H1 (cell line): ENCODE measurements around the gene CMYA5. TPM values are rescaled to one million over a fixed set of nuclear protein-coding genes. Genes with fewer than 3 reads are reported as not detected.
"Not testable (repeated sequence)": the region's sequence is repeated elsewhere in the genome, so short reads cannot be mapped to it uniquely, and the experiment has no call there.

ENCODE experiments used
- CTCF ChIA-PET: fragments of 300-600 bp; sonication (Branson Sonifier 250); formaldehyde crosslinking; loops from one replicate; lab custom pipeline; 2021; ENCODE audit not compliant: partially characterized antibody; lab: Charles Lee
- POLR2A ChIA-PET: fragments of 300-600 bp; sonication (Branson Sonifier 250); formaldehyde crosslinking; loops from one replicate; lab custom pipeline; 2021; ENCODE audit warnings: inconsistent platforms; ENCODE audit not compliant: partially characterized antibody; lab: Charles Lee
- DNase-seq, 2 experiments: peaks; one replicate each; pipeline versions ENCODE4 v3.0.0 to v3.0.0-alpha.2; 2010 to 2022; ENCODE audit warnings: low spot score in 2 of 2, low read depth in 1 of 2, mixed read lengths in 1 of 2
- FAIRE-seq: peaks from 2 replicates; lab custom pipeline; 2011; peaks lifted over from hg19 to GRCh38; lab: Jason Lieb, UNC
- H2AFZ ChIP-seq: 2 replicates; pipeline ENCODE4 v1.8.1; 2012; ENCODE audit warnings: low read length, inconsistent platforms
- H2AK5ac ChIP-seq: 2 replicates; pipeline ENCODE4 v1.6.1; 2013; ENCODE audit warnings: low read depth, low read length
- H2BK120ac ChIP-seq: replicated peaks from 2 replicates; pipeline ENCODE3; 2013; ENCODE audit warnings: low read depth, low read length, inconsistent platforms
- H2BK12ac ChIP-seq: 2 replicates; pipeline ENCODE4 v1.6.1; 2013; ENCODE audit warnings: low read depth, low read length
- H2BK15ac ChIP-seq: 2 replicates; pipeline ENCODE4 v1.6.1; 2013; ENCODE audit warnings: low read length
- H2BK20ac ChIP-seq: 2 replicates; pipeline ENCODE4 v1.6.1; 2013; ENCODE audit warnings: low read length
- H2BK5ac ChIP-seq: 2 replicates; pipeline ENCODE4 v1.6.1; 2013; ENCODE audit warnings: low read depth, low read length
- H3K14ac ChIP-seq: 2 replicates; pipeline ENCODE4 v1.6.1; 2013; ENCODE audit warnings: inconsistent platforms; ENCODE audit not compliant: insufficient read length
- H3K18ac ChIP-seq: 2 replicates; pipeline ENCODE4 v1.6.1; 2013; ENCODE audit warnings: low read length; ENCODE audit errors: extremely low read depth
- H3K23ac ChIP-seq: 2 replicates; pipeline ENCODE4 v1.6.1; 2013; ENCODE audit warnings: inconsistent platforms; ENCODE audit not compliant: insufficient read length
- H3K23me2 ChIP-seq: 2 replicates; pipeline ENCODE4 v1.6.1; 2013; ENCODE audit warnings: low read depth, low read length
- H3K27ac ChIP-seq: 2 replicates; pipeline ENCODE4 v1.6.1; 2011; ENCODE audit warnings: low read depth, low read length, inconsistent platforms
- H3K27me3 ChIP-seq, 4 experiments: replicated peaks in 1 of 4; 1 replicate in 1 of 4; 2 replicates in 3 of 4; pipeline versions ENCODE4 v1.6.1 to v1.8.1; 2011 to 2013; ENCODE audit warnings: low read length in 3 of 4, mild to moderate bottlenecking in 3 of 4, inconsistent platforms in 2 of 4, mixed read lengths in 2 of 4, moderate library complexity in 1 of 4; ENCODE audit not compliant: control insufficient read depth in 3 of 4, insufficient read depth in 3 of 4; ENCODE audit errors: extremely low read depth in 1 of 4
- H3K36me3 ChIP-seq, 4 experiments: 2 replicates each; pipeline versions ENCODE4 v1.6.1 to v1.8.1; 2011 to 2013; ENCODE audit warnings: mild to moderate bottlenecking in 4 of 4, low read length in 3 of 4, moderate library complexity in 2 of 4, control low read depth in 1 of 4, inconsistent platforms in 1 of 4; ENCODE audit not compliant: insufficient read depth in 4 of 4, control insufficient read depth in 2 of 4
- H3K4ac ChIP-seq: replicated peaks from 2 replicates; pipeline ENCODE3; 2013; ENCODE audit warnings: low read length, low read depth, mixed read lengths, inconsistent platforms; ENCODE audit not compliant: insufficient read length
- H3K4me1 ChIP-seq, 4 experiments: replicated peaks in 1 of 4; 1 replicate in 1 of 4; 2 replicates in 3 of 4; pipeline versions ENCODE4 v1.6.1 to v1.8.1; 2011 to 2013; ENCODE audit warnings: low read length in 3 of 4, inconsistent platforms in 2 of 4, mixed read lengths in 1 of 4; ENCODE audit not compliant: insufficient read depth in 4 of 4, control insufficient read depth in 3 of 4
- H3K4me2 ChIP-seq, 2 experiments: 2 replicates each; pipeline versions ENCODE4 v1.6.1 to v1.8.1; 2011 to 2013; ENCODE audit warnings: low read depth in 2 of 2, low read length in 2 of 2, control low read depth in 1 of 2, inconsistent platforms in 1 of 2, mild to moderate bottlenecking in 1 of 2; ENCODE audit not compliant: insufficient read depth in 1 of 2
- H3K4me3 ChIP-seq, 4 experiments: fragments of 200-600, 300-600 bp in 1 of 4; sonication (generic), shearing (Covaris generic), sonication (Bioruptor Twin) in 1 of 4; 2 replicates each; pipeline versions ENCODE4 v1.5.1 to v1.8.1; 2011 to 2016; ENCODE audit warnings: low read length in 4 of 4, low read depth in 3 of 4, control low read depth in 2 of 4, inconsistent platforms in 2 of 4, mild to moderate bottlenecking in 2 of 4, mixed read lengths in 1 of 4, moderate library complexity in 1 of 4; ENCODE audit not compliant: insufficient read depth in 2 of 4; ENCODE audit errors: extremely low read depth in 1 of 4
- H3K56ac ChIP-seq: replicated peaks from 2 replicates; pipeline ENCODE3; 2013; ENCODE audit warnings: low read depth, mild to moderate bottlenecking, mixed read lengths, low read length, inconsistent platforms; ENCODE audit not compliant: insufficient read length
- H3K79me1 ChIP-seq: 2 replicates; pipeline ENCODE4 v1.6.1; 2013; ENCODE audit warnings: low read depth, low read length, control low read depth
- H3K79me2 ChIP-seq, 2 experiments: 2 replicates each; pipeline versions ENCODE4 v1.6.1 to v1.8.1; 2012 to 2013; ENCODE audit warnings: low read length in 2 of 2, mild to moderate bottlenecking in 2 of 2, inconsistent platforms in 1 of 2; ENCODE audit not compliant: insufficient read depth in 2 of 2, control insufficient read depth in 1 of 2
- H3K9ac ChIP-seq, 4 experiments: replicated peaks in 1 of 4; 1 replicate in 1 of 4; 2 replicates in 3 of 4; pipeline versions ENCODE4 v1.6.1 to v1.8.1; 2011 to 2013; ENCODE audit warnings: low read depth in 3 of 4, low read length in 3 of 4, control low read depth in 2 of 4, mild to moderate bottlenecking in 2 of 4, moderate library complexity in 2 of 4, inconsistent platforms in 1 of 4; ENCODE audit errors: extremely low read depth in 1 of 4
- H3K9me3 ChIP-seq, 2 experiments: 2 replicates each; pipeline versions ENCODE4 v1.6.1 to v1.8.1; 2012 to 2013; ENCODE audit warnings: mild to moderate bottlenecking in 2 of 2, moderate library complexity in 2 of 2, control low read depth in 1 of 2, inconsistent platforms in 1 of 2, low read depth in 1 of 2, low read length in 1 of 2, mixed read lengths in 1 of 2; ENCODE audit not compliant: insufficient read depth in 2 of 2
- H4K20me1 ChIP-seq, 2 experiments: replicated peaks in 1 of 2; 2 replicates each; pipeline versions ENCODE3 to v1.8.1; 2011 to 2013; ENCODE audit warnings: inconsistent platforms in 2 of 2, low read length in 2 of 2, mild to moderate bottlenecking in 1 of 2; ENCODE audit not compliant: insufficient read depth in 2 of 2, control insufficient read depth in 1 of 2
- H4K5ac ChIP-seq: 2 replicates; pipeline ENCODE4 v1.6.1; 2013; ENCODE audit warnings: low read length, low read depth, mixed read lengths, inconsistent platforms; ENCODE audit not compliant: insufficient read length
- H4K8ac ChIP-seq: 2 replicates; pipeline ENCODE4 v1.8.0; 2013; ENCODE audit warnings: mild to moderate bottlenecking, moderate library complexity, low read length, inconsistent platforms; ENCODE audit not compliant: insufficient read depth; ENCODE audit errors: extremely low read depth
- H4K91ac ChIP-seq: replicated peaks from 2 replicates; pipeline ENCODE3; 2013; ENCODE audit warnings: low read length, mixed read lengths, inconsistent platforms; ENCODE audit not compliant: insufficient read length
- CEBPB ChIP-seq: IDR thresholded peaks from 2 replicates; pipeline ENCODE4 v1.6.1; 2012; ENCODE audit warnings: low read depth, low read length
- WGBS, 2 experiments: shearing (Covaris generic) in 1 of 2; methylation state at CpG; one replicate each; pipeline versions ENCODE4 v1.1.6 to v1.1.7; 2013 to 2015; ENCODE audit warnings: low lambda C conversion rate in 2 of 2, mixed read lengths in 2 of 2, inconsistent platforms in 1 of 2, low coverage in 1 of 2, missing lambda C conversion rate in 1 of 2; ENCODE audit not compliant: insufficient replicate concordance in 2 of 2, insufficient coverage in 1 of 2, insufficient read length in 1 of 2; ENCODE audit errors: extremely low coverage in 1 of 2, missing lambda C conversion rate in 1 of 2; 5-methylcytosine and 5-hydroxymethylcytosine counted together
- polyA plus RNA-seq, 7 experiments: library from polyadenylated mRNA; depleted of rRNA in 3 of 7; stranded (reverse) in 5 of 7; unstranded in 2 of 7; fragments of >200 nt in 5 of 7; fragments of 200-250 nt in 2 of 7; gene quantifications; 1 replicate in 5 of 7; 2 replicates in 1 of 7; 4 replicates in 1 of 7; pipeline versions ENCODE4 v1.2.1 to v1.2.3, GENCODE V29; 2011 to 2013; ENCODE audit warnings: missing spikeins in 2 of 7, mixed read lengths in 2 of 7
- total RNA-seq: library from RNA; stranded (reverse); fragmentation: NEBNext Ultra II Directional; extraction: Animal tissue kit (Norgen Biotek cat#: 25700); gene quantifications from 2 replicates; pipeline ENCODE4 v1.2.1, GENCODE V29; 2021

CMYA5 gene
- total and polyA plus RNA-seq, 2 of the 8 experiments (the other 6 are each of a cell fraction or from before 2014, with no cell fraction given) = 0.88 to 0.95 TPM

DNA sequence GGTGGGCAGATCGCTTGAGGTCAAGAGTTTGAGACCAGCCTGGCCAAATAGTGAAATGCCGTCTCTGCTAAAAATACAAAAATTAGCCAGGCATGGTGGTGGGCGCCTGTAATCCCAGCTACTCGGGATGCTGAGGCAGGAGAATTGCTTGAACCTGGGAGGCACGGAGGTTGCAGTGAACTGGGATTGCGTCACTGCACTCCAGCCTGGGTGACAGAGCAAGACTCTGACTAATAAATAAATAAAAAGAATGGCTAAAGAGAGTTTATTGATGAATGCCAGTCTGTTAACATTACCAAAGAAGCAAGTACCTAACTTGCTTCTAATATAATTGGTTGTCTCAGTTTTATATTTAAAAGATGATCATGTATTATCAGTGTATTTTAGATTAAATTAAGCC lies 13.3 kb upstream of the CMYA5 start:
- 91% methylated on average over 6 of the region's 6 CpGs; no CpG with 5 or more reads in 1 of the 2 experiments for WGBS, 2 experiments

DNA sequence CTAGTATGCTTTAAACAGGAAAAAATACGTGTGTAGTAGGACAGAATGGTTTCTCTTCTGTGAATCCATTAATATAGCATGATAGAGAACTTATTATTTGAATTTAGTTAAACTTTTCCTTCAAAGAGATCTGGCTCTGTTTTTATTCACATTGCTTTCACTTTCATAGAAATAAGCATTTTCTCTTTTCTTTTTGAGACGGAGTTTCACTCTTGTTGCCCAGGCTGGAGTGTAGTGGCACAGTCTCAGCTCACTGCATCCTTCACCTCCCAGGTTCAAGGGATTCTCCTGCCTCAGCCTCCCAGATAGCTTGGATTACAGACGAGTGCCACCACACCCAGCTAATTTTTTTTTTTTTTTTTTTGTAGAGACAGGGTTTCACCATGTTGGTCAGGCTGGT lies 7.5 kb upstream of the CMYA5 start:
- not testable (repeated sequence) for H2BK20ac ChIP-seq, H4K20me1 ChIP-seq, DNase-seq, H3K14ac ChIP-seq, H3K9me3 ChIP-seq, H4K5ac ChIP-seq, H3K79me2 ChIP-seq, H3K27me3 ChIP-seq, H3K79me1 ChIP-seq, H2BK12ac ChIP-seq, H3K4me1 ChIP-seq, H3K56ac ChIP-seq, H2AK5ac ChIP-seq, H2AFZ ChIP-seq, H3K4me2 ChIP-seq, H3K9ac ChIP-seq, H3K23me2 ChIP-seq, H2BK5ac ChIP-seq, H4K91ac ChIP-seq, H4K8ac ChIP-seq, H3K27ac ChIP-seq, H2BK15ac ChIP-seq, H3K18ac ChIP-seq, H2BK120ac ChIP-seq, H3K4me3 ChIP-seq, H3K23ac ChIP-seq, FAIRE-seq, H3K4ac ChIP-seq
- CTCF ChIA-PET = interaction anchor here (1.3 kb wide), 2 partner anchors 93 to 327 kb away, joined by 3 to 7 read pairs; no protein-coding TSS in a partner anchor
- H3K36me3 ChIP-seq = peaks cover 0 to 19% (median 2%) of the 10 kb centered on the region in 4 experiments; a peak in 4 of 8 replicates
- POLR2A ChIA-PET = interaction anchor here (0.9 kb wide), 1 partner anchor 43 kb away, joined by 3 read pairs; no protein-coding TSS in a partner anchor
- WGBS, 2 experiments = 93% methylated on average over 3 of the region's 3 CpGs; no CpG with 5 or more reads in 1 of the 2 experiments

More for the DNA sequence above, 13.3 kb upstream of the CMYA5 start:
- TF ChIP-seq CEBPB = peak; percentile 52; the same call in 1 of the 2 replicates
- H3K4me2 ChIP-seq, H3K18ac ChIP-seq, H3K27me3 ChIP-seq, H2BK15ac ChIP-seq, H4K20me1 ChIP-seq, H3K27ac ChIP-seq, H4K8ac ChIP-seq, H3K36me3 ChIP-seq, H3K23ac ChIP-seq, H3K4ac ChIP-seq, H3K14ac ChIP-seq, H3K9me3 ChIP-seq, H3K79me2 ChIP-seq, H2BK20ac ChIP-seq, H2BK12ac ChIP-seq, CTCF ChIA-PET, H3K79me1 ChIP-seq, H2AK5ac ChIP-seq, H4K5ac ChIP-seq, H2BK5ac ChIP-seq, H2BK120ac ChIP-seq, H3K9ac ChIP-seq, H4K91ac ChIP-seq, H3K23me2 ChIP-seq, H2AFZ ChIP-seq, DNase-seq, FAIRE-seq, H3K4me3 ChIP-seq, H3K4me1 ChIP-seq, H3K56ac ChIP-seq: not testable (repeated sequence)
- POLR2A ChIA-PET = interaction anchor here (0.8 kb wide), 1 partner anchor 14 kb away, joined by 3 read pairs; no protein-coding TSS in a partner anchor
